ENCODE measurements around the gene RSL1D1.
"Not testable (repeated sequence)": the region's sequence is repeated elsewhere in the genome, so short reads cannot be mapped to it uniquely, and the experiment has no call there.

The RSL1D1 gene

GRCh38 chr16:11843861-11844260 lies 7.5 kb downstream of the RSL1D1 start:
- DNase-seq (ENCODE audit: low read depth) = no peak

DNA sequence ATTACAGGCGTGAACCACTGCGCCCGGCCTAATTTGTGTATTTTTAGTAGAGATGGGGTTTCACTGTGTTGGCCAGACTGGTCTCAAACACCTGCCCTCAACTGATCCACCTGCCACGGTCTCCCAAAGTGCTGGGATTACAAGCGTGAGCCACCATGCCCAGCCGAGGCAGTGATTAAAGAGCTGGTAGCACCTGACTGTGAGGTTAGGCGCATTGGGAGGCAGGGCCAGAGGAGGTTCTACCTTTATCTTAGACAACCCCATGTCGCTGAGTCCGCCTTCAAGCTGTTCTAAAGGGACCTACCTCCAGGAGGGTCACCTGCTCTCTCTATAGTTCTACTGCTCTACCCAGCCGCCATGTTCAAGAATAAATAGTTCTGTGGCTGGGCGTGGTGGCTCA lies 8.1 kb downstream of the RSL1D1 start:
- no peak for DNase-seq (ENCODE audit: low read depth)

DNA sequence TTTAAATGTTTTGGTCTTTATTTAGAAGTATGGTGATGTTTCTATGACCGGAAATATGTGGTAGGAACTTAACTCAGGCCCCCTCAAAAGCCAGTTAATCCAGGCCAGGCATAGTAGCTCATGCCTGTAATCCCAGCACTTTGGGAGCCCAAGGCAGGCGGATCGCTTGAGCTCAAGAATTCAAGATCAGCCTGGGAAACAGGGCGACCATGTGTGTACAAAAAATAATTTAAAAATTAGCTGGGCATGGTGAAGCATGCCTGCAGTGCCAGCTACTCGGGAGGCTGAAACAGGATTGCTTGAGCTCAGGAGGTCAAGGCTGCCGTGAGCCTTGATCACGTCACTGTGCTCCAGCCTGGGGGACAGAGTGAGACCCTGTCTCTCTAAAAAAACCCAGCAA lies 10.3 kb downstream of the RSL1D1 start:
- DNase-seq (ENCODE audit: low read depth) = no peak

DNA sequence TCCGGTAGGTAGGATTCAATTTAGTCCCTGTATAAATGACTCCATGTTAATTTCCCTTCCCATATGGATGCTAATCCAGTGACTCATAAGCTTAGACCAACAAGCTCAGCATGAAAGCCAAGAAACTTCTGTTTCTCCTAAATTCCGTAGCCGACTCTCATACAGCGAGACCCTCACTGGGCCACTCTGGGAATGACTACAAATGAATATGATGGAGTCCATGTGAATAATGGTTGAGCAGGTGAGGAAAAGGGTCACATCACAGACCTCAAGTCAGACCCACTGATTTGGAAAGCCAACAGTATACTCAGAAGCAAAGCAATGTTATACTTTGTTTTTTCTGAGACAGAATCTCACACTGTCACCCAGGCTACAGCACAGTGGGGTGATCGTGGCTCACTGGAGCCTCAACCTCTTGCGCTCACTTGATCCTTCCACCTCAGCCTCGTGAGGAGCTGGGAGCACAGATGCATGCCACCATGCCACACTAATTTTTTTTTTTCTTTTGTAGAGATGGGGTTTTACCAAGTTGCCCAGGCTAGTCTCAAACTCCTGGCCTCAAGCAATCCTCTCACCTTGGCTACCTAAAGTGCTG lies 14.6 kb downstream of the RSL1D1 start:
- no peak for DNase-seq (ENCODE audit: low read depth)

DNA sequence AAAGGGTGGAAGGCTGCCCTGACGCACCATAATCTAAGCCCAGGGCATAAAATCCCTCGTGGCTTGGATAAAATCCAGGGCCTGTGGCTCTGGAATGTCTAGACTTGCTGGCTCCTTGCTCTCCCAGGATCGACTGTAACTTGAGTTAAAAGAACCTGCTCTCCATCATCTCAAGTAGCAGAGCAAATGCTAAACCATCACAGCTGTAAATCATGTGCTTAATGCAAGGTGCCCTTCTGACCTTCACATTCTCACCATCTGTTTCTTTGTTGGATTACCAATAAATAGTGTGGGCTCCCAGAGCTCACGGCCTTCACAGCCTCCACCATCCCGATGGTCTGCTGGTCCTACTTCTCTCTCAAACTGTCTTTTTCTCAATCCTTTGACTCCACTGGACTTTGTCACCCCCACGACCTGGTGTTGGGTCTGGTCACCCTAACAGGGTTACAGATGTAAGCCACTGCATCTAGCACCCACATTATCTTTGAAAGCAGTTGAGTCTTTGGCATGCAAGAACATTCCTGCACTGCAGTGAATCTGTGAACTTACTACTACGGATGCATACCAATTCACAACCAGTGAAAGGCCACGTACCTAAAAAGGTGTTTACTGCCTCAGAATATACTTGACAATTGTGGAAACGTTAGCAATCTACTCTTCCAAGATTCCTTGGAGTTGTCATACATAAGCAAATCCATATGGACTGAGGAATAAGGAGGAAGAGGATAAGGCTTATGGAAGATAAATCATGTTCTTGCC lies 15.3 kb downstream of the RSL1D1 start:
- DNase-seq (ENCODE audit: low read depth) = no peak

- DNase-seq (ENCODE audit: low read depth) = no peak
These were observed 16.0 kb downstream of the RSL1D1 start for GRCh38 chr16:11835309-11835708.

GRCh38 chr16:11833951-11834695 lies 17.2 kb downstream of the RSL1D1 start:
- no peak for DNase-seq (ENCODE audit: low read depth)

DNA sequence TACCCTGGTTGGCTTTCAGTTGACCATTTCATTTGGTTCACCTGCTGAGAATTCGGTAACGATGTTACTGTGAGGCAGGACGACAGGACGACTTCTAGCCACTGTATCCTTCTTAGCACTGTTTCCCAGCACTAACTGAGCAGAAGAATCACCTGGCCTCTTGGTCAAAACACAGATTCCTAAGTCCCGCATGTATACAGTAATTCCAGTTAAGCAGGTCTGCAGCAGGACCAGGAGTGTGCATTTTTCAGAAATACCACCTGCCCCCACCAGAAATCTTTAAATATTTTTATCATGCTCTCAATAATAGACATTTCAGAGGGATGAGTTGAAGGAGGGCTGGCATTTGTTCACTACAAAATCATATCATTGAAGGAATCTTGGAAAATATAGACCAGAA lies 22.6 kb downstream of the RSL1D1 start:
- DNase-seq (ENCODE audit: low read depth) = no peak

- not testable (repeated sequence) for DNase-seq (ENCODE audit: low read depth)
These were observed 25.7 kb downstream of the RSL1D1 start for GRCh38 chr16:11825520-11826165.

DNA sequence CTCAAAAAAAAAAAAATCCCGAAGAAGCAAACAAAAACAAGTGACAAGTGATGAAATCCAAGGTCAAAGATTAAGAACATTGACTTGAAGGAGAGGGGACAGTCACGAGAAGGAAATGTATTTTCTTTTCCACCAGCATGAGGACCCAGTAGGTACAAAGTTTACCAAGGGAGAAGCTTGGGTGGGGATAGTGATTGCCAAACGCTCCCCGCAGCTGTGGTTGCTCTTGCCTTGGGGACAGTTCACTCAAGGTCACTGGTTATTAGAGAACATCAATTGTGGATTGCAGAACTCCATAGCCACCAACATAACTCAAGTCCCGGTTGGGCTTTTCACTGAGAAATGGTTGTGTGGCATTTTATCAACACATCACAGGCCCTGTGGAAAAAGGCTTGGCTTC lies 27.0 kb downstream of the RSL1D1 start:
- DNase-seq (ENCODE audit: low read depth) = no peak

DNA sequence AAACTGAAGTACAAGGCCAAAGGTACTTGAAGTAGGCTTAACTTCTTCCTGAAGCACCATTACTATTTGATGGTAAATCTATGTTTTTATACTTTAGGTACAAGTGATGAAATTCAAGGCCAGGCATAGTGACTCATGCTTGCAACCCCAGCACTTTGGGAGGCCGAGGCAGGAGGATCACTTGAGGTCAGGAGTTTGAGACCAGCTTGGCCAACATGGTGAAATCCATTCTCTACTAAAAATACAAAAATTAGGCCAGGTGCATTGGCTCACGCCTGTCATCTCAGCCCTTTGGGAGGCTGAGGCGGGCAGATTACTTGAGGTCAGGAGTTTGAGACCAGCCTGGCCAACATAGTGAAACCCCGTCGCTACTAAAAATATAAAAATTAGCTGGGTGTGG lies 27.7 kb downstream of the RSL1D1 start:
- not testable (repeated sequence) for DNase-seq (ENCODE audit: low read depth)

DNA sequence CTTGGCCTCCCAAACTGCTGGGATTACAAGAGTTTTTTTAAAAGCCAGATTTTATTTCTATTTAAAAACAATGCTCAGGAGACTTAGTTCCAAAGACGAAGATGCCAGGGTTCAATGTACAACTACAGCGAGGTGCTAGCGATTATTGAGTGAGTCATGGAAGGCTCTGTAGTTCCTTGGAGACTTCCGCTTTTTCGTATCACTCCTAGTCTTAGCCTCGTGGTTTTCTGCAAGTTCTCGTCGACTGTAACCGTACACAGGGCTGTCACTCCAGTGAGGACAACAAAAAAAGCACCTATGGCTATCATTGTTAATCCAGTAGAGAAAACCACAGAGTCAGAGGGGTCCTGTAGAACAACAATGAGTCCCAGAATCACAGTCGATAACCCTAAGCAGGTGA lies 31.5 kb downstream of the RSL1D1 start:
- no peak for DNase-seq (ENCODE audit: low read depth)

DNA sequence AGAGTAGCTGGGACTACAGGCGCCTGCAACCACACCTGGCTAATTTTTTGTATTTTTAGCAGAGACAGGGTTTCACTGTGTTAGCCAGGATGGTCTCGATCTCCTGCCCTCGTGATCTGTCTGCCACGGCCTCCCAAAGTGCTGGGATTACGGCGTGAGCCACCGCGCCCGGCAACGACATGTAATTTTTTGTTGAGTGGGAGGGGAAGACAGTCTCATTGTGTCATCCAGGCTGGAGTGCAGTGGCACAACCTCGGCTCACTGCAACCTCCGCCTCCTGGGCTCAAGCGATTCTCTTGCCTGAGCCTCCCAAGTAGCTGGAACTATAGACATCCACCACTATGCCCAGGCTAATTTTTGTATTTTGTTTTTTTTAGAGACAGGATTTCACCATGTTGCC lies 32.4 kb downstream of the RSL1D1 start:
- not testable (repeated sequence) for DNase-seq (ENCODE audit: low read depth)

- DNase-seq (ENCODE audit: low read depth) = no peak
These were observed 35.2 kb downstream of the RSL1D1 start for GRCh38 chr16:11816123-11816522.

DNA sequence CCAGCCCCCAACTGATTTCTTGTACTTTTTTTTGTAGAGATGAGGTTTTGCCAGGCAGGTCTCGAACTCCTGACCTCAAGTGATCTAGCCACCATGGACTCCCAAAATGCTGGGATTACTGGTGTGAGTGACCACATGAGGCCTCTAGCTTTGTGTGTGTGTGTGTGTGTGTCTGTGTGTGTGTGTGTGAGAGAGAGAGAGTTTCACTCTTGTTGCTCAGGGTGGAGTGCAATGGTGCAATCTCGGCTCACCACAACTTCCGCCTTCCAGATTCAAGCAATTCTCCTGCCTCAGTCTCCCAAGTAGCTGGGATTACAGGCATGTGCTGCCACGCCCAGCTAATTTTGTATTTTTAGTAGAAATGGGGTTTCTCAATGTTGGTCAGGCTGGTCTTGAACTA lies 36.5 kb downstream of the RSL1D1 start:
- DNase-seq (ENCODE audit: low read depth) = not testable (repeated sequence)

- no peak for DNase-seq (ENCODE audit: low read depth)
These were observed 44.6 kb downstream of the RSL1D1 start for GRCh38 chr16:11806721-11807120.

GRCh38 chr16:11805556-11805955 lies 45.8 kb downstream of the RSL1D1 start:
- no peak for DNase-seq (ENCODE audit: low read depth)

DNA sequence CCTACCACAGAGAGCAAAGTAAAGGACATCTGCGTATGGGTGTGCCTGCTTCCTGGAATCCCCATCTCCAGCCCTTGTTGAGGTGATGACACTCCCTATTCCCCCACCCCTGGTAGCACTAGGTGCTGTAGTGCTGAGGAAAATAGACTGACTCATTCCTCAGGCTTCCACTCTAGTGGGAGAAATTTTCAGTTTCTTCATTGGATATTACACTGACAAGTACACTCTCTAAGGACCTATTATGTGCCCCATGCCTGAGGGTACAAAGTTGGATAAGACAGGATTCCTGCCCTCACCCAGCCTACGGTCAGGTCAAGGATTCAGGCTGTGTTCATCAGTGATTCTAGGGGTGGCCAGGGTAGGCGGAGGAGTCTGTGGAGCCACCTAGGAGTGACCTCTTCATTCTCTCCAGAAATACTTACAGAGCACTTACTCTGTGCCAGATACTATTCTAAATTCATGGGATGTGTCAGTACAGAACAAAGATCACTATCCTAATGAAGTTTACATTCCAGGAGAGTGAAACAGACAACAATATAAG lies 49.8 kb downstream of the RSL1D1 start:
- no peak for DNase-seq (ENCODE audit: low read depth)

- DNase-seq (ENCODE audit: low read depth) = no peak
These were observed 51.0 kb downstream of the RSL1D1 start for GRCh38 chr16:11800382-11800718.

GRCh38 chr16:11799509-11800381 lies 51.6 kb downstream of the RSL1D1 start:
- no peak for DNase-seq (ENCODE audit: low read depth)

DNA sequence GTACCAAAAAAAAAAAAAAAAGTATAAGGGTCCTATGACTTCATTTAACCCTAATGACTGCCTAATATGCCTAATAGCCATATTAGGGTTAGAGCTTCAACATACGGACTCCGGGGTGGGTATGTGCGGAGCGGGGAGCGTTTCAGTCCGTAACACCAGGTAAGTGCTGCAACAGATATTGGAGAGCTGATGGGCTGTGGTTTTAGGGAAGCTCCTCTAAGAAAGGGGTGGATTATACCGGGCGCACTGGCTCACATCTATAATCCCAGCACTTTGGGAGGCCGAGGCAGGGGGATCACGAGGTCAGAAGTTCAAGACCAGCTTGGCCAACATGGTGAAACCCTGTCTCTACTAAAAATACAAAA lies 52.3 kb downstream of the RSL1D1 start:
- DNase-seq (ENCODE audit: low read depth) = no peak

GRCh38 chr16:11797957-11798299 lies 53.4 kb downstream of the RSL1D1 start:
- DNase-seq (ENCODE audit: low read depth) = no peak

Data from stimulated activated CD8-positive, alpha-beta memory T cell treated with anti-CD3 and anti-CD28 coated beads, Interleukin-4, amount 100 ng/mL, for 24 hours (primary cell).